ENCODE results near the gene SHB.
A peak's percentile ranks its signal among the peaks of the same experiment; 100 is the strongest.

Gene SHB

DNA sequence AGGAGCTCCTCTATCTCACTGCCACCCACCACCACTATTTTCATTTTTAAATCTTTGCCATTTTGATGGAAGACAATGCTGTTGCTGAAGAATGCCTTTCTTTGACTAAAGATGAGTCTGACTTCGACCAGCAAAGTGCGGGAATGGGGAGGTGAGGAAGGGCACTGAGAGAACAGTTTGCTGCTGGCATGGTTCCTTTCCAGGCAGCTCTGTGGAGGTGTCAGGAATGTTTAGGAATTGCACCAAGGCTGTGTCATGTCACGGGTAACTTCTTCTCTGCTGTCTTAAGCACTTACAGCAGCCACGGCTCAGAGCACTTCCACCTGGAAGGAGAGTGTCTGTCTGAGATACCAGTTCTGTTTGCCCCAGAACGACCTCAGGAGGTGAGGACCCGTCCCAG is 41.4 kb upstream of the SHB start:
- no CpG with 5 or more reads among the region's 6 CpGs for WGBS (ENCODE audit: extremely low coverage, insufficient coverage, low lambda C conversion rate)
- Histone ChIP-seq H3K9ac (ENCODE audit: low read length) (no peak overlapping the region), H4K8ac (ENCODE audit: low read depth, low read length) (no peak overlapping the region), H4K5ac (ENCODE audit: low read length) (no peak overlapping the region), H2BK120ac (ENCODE audit: low read depth, low read length) (no peak overlapping the region), H2BK5ac (ENCODE audit: low read length) (no peak overlapping the region), H3K79me1 (ENCODE audit: low read length) (no peaks in the 10 kb centered on the region), H3K4me1 (ENCODE audit: control insufficient read depth, low read depth, low read length) (peaks cover 8% of the 10 kb centered on the region), H3K56ac (ENCODE audit: low read length) (no peak overlapping the region), H2BK15ac (replicated peaks; ENCODE audit: low read depth) (no peak overlapping the region), H3K36me3 (ENCODE audit: control insufficient read depth, insufficient read depth, low read length) (no peaks in the 10 kb centered on the region), H3K27ac (ENCODE audit: low read depth, low read length) (no peak overlapping the region), H3K27me3 (ENCODE audit: insufficient read depth, low read length, poor library complexity) (no peaks in the 10 kb centered on the region), H3K4me2 (ENCODE audit: low read length) (no peak overlapping the region), H2AK5ac (ENCODE audit: low read length) (no peak overlapping the region), H3K23ac (ENCODE audit: low read length) (no peak overlapping the region), H3K79me2 (ENCODE audit: control insufficient read depth, insufficient read depth, low read length) (no peaks in the 10 kb centered on the region), H3K18ac (ENCODE audit: low read length) (no peak overlapping the region), H3K4me3 (ENCODE audit: low read length) (no peak overlapping the region), H3K4ac (ENCODE audit: low read depth, low read length) (no peak overlapping the region)
- DNase-seq, result peak; percentile 16

DNA sequence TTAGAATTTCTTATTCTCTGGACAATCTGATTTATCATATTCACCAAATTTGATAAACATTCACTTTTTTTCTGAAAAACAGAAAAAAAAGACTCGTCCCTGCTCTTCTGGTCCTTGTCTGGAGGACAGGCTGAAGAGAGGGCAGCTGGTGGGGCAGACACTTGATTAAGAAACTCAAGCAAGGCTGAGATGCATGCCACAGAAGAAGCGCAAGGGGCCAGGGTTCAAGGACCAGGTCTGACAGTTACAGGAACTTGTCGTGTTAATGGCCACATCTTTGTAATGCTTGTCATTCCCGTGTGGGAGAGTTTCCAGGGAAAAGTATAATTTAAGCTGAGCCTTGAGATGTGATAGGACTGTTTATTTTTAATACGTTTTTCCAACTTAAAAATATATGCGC is 40.6 kb upstream of the SHB start:
- Histone ChIP-seq H3K23ac (ENCODE audit: low read length) (no peak overlapping the region), H4K5ac (ENCODE audit: low read length) (no peak overlapping the region), H3K18ac (ENCODE audit: low read length) (no peak overlapping the region), H3K9ac (ENCODE audit: low read length) (no peak overlapping the region), H4K8ac (ENCODE audit: low read depth, low read length) (no peak overlapping the region), H2BK15ac (replicated peaks; ENCODE audit: low read depth) (no peak overlapping the region), H3K4me1 (ENCODE audit: control insufficient read depth, low read depth, low read length) (peaks cover 8% of the 10 kb centered on the region), H3K79me2 (ENCODE audit: control insufficient read depth, insufficient read depth, low read length) (no peaks in the 10 kb centered on the region), H3K27me3 (ENCODE audit: insufficient read depth, low read length, poor library complexity) (no peaks in the 10 kb centered on the region), H3K79me1 (ENCODE audit: low read length) (no peaks in the 10 kb centered on the region), H3K36me3 (ENCODE audit: control insufficient read depth, insufficient read depth, low read length) (no peaks in the 10 kb centered on the region), H3K4ac (ENCODE audit: low read depth, low read length) (no peak overlapping the region), H2BK5ac (ENCODE audit: low read length) (no peak overlapping the region), H3K27ac (ENCODE audit: low read depth, low read length) (no peak overlapping the region), H3K56ac (ENCODE audit: low read length) (no peak overlapping the region), H3K4me2 (ENCODE audit: low read length) (no peak overlapping the region), H2AK5ac (ENCODE audit: low read length) (no peak overlapping the region), H3K4me3 (ENCODE audit: low read length) (no peak overlapping the region), H2BK120ac (ENCODE audit: low read depth, low read length) (no peak overlapping the region)
- DNase-seq, result no peak
- no CpG with 5 or more reads among the region's 6 CpGs for WGBS (ENCODE audit: extremely low coverage, insufficient coverage, low lambda C conversion rate)

DNA sequence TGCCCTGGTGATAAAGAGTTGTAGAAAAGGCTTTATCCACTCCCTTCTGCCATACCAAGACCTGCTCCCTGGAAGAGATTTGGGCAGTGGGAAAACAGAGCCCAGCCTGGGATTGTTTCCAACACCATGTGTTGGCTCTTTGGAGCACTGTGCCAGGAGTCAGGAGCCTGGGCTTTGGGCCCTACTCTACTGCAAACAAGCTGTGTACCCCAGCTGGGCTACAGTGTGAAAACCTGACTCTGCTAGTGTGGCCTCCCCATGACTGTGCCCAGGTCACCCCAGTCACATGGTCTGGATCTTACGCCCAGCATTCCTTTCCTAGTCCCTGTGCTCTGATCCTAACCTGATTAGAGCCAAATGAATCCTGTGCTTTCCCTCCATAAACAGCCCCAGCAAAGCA is 39.3 kb upstream of the SHB start:
- Histone ChIP-seq H4K8ac (ENCODE audit: low read depth, low read length) (no peak overlapping the region), H2AK5ac (ENCODE audit: low read length) (no peak overlapping the region), H3K36me3 (ENCODE audit: control insufficient read depth, insufficient read depth, low read length) (no peaks in the 10 kb centered on the region), H3K4me3 (ENCODE audit: low read length) (no peak overlapping the region), H2BK5ac (ENCODE audit: low read length) (no peak overlapping the region), H3K27ac (ENCODE audit: low read depth, low read length) (no peak overlapping the region), H3K79me1 (ENCODE audit: low read length) (no peaks in the 10 kb centered on the region), H2BK15ac (replicated peaks; ENCODE audit: low read depth) (no peak overlapping the region), H3K23ac (ENCODE audit: low read length) (no peak overlapping the region), H3K27me3 (ENCODE audit: insufficient read depth, low read length, poor library complexity) (no peaks in the 10 kb centered on the region), H3K56ac (ENCODE audit: low read length) (no peak overlapping the region), H3K79me2 (ENCODE audit: control insufficient read depth, insufficient read depth, low read length) (no peaks in the 10 kb centered on the region), H3K9ac (ENCODE audit: low read length) (no peak overlapping the region), H3K4me2 (ENCODE audit: low read length) (no peak overlapping the region), H3K4me1 (ENCODE audit: control insufficient read depth, low read depth, low read length) (peaks cover 8% of the 10 kb centered on the region), H4K5ac (ENCODE audit: low read length) (no peak overlapping the region), H3K18ac (ENCODE audit: low read length) (no peak overlapping the region), H3K4ac (ENCODE audit: low read depth, low read length) (no peak overlapping the region), H2BK120ac (ENCODE audit: low read depth, low read length) (no peak overlapping the region)
- peak; percentile 25 for DNase-seq
- WGBS (ENCODE audit: extremely low coverage, insufficient coverage, low lambda C conversion rate), result no CpG with 5 or more reads among the region's 1 CpG

DNA sequence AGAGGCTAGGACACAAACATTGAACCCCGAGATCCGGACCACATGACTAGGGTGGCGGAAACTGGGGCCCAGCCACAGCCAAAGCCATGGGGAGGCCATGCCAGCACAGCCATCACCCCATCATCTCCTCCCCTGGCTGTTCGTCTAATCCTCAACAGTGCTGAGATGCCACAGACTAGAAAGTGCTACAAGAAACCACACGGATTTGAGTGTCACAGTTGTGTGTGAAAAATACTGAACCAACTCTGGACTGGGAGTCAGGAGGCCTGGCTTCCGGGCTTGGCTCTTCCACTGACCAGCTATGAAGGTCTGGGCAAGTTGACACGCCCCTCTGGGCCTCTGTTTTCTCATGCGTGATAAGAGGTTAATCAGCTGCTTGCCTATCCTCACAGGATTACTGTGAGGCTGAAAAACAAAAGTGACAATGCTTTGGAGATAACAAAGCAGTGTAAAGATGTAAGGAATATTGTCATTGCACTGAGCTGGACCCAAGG is 38.8 kb upstream of the SHB start:
- no CpG with 5 or more reads among the region's 8 CpGs for WGBS (ENCODE audit: extremely low coverage, insufficient coverage, low lambda C conversion rate)
- H3K27me3 ChIP-seq (ENCODE audit: insufficient read depth, low read length, poor library complexity), result no peaks in the 10 kb centered on the region

DNA sequence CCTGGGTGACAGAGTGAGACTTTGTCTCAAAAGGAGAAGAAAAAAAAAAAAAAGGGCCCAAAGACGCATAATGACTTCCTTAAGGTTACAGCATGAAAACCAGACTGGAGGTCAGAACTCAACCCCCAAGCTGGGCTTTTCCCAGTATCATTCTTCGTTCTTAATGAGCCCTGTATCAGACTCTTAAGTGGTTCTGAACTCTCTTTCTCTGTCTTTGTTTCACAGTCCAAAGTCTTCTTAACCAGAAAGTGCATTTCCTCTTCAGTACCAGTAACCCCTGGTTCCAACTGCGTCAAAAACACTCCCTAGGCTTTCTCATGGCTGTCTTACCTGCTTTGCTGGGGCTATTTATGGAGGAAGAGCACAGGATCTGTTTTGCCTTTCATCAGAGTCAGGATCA is 38.4 kb upstream of the SHB start:
- H3K4me2 ChIP-seq (ENCODE audit: low read length), result no peak overlapping the region
- H4K5ac ChIP-seq (ENCODE audit: low read length), result no peak overlapping the region
- no peak overlapping the region for H3K4me3 ChIP-seq (ENCODE audit: low read length)
- no peak overlapping the region for H3K23ac ChIP-seq (ENCODE audit: low read length)
- no peaks in the 10 kb centered on the region for H3K36me3 ChIP-seq (ENCODE audit: control insufficient read depth, insufficient read depth, low read length)
- H3K18ac ChIP-seq (ENCODE audit: low read length), result no peak overlapping the region
- no peak overlapping the region for H3K4ac ChIP-seq (ENCODE audit: low read depth, low read length)
- no peak overlapping the region for H3K56ac ChIP-seq (ENCODE audit: low read length)
- no peak overlapping the region for H2BK5ac ChIP-seq (ENCODE audit: low read length)
- H3K4me1 ChIP-seq (ENCODE audit: control insufficient read depth, low read depth, low read length), result peaks cover 8% of the 10 kb centered on the region
- no peak overlapping the region for H3K9ac ChIP-seq (ENCODE audit: low read length)
- H2BK120ac ChIP-seq (ENCODE audit: low read depth, low read length), result no peak overlapping the region
- H2AK5ac ChIP-seq (ENCODE audit: low read length), result peak overlapping the region; percentile 65
- no peaks in the 10 kb centered on the region for H3K27me3 ChIP-seq (ENCODE audit: insufficient read depth, low read length, poor library complexity)
- H3K79me2 ChIP-seq (ENCODE audit: control insufficient read depth, insufficient read depth, low read length), result no peaks in the 10 kb centered on the region
- no peak overlapping the region for H2BK15ac ChIP-seq (replicated peaks; ENCODE audit: low read depth)
- no peak overlapping the region for H4K8ac ChIP-seq (ENCODE audit: low read depth, low read length)
- no CpG with 5 or more reads among the region's 3 CpGs for WGBS (ENCODE audit: extremely low coverage, insufficient coverage, low lambda C conversion rate)
- no peak for DNase-seq
- H3K79me1 ChIP-seq (ENCODE audit: low read length), result no peaks in the 10 kb centered on the region
- no peak overlapping the region for H3K27ac ChIP-seq (ENCODE audit: low read depth, low read length)

More for the DNA sequence above, 38.8 kb upstream of the SHB start:
- H2BK120ac ChIP-seq (ENCODE audit: low read depth, low read length), result no peak overlapping the region
- no peak overlapping the region for H3K18ac ChIP-seq (ENCODE audit: low read length)
- H3K79me1 ChIP-seq (ENCODE audit: low read length), result no peaks in the 10 kb centered on the region
- no peaks in the 10 kb centered on the region for H3K36me3 ChIP-seq (ENCODE audit: control insufficient read depth, insufficient read depth, low read length)
- peaks cover 8% of the 10 kb centered on the region for H3K4me1 ChIP-seq (ENCODE audit: control insufficient read depth, low read depth, low read length)
- H3K4ac ChIP-seq (ENCODE audit: low read depth, low read length), result no peak overlapping the region
- no peaks in the 10 kb centered on the region for H3K79me2 ChIP-seq (ENCODE audit: control insufficient read depth, insufficient read depth, low read length)
- H3K56ac ChIP-seq (ENCODE audit: low read length), result no peak overlapping the region
- no peak overlapping the region for H3K4me3 ChIP-seq (ENCODE audit: low read length)
- no peak overlapping the region for H3K27ac ChIP-seq (ENCODE audit: low read depth, low read length)
- no peak overlapping the region for H2BK15ac ChIP-seq (replicated peaks; ENCODE audit: low read depth)
- no peak overlapping the region for H4K5ac ChIP-seq (ENCODE audit: low read length)
- no peak overlapping the region for H4K8ac ChIP-seq (ENCODE audit: low read depth, low read length)
- peak overlapping the region; percentile 65 for H2AK5ac ChIP-seq (ENCODE audit: low read length)
- H2BK5ac ChIP-seq (ENCODE audit: low read length), result no peak overlapping the region
- H3K23ac ChIP-seq (ENCODE audit: low read length), result no peak overlapping the region
- H3K4me2 ChIP-seq (ENCODE audit: low read length), result no peak overlapping the region
- peak; percentile 80 for DNase-seq
- H3K9ac ChIP-seq (ENCODE audit: low read length), result no peak overlapping the region

DNA sequence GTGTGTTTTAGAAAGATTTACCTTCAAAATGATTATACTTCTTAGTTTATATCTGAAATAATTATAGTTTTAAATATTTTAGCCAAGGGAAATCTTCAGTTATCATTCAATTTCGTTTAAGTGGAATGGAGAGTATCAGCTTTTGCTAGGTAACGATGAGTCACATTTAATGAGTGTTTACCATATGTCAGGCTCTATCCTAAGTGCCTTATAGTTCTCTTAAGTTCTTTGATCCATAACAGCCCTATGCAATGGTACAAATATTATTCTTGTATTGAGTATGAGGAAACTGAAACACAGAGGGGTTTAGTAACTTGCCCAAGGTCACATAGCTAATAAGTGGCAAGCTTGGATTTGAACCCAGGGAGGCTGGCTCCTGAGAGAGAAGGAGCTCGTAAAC is 37.5 kb upstream of the SHB start:
- Histone ChIP-seq H3K56ac (ENCODE audit: low read length) (no peak overlapping the region), H3K4me2 (ENCODE audit: low read length) (no peak overlapping the region), H3K36me3 (ENCODE audit: control insufficient read depth, insufficient read depth, low read length) (no peaks in the 10 kb centered on the region), H3K18ac (ENCODE audit: low read length) (no peak overlapping the region), H3K79me1 (ENCODE audit: low read length) (no peaks in the 10 kb centered on the region), H3K4me3 (ENCODE audit: low read length) (no peak overlapping the region), H3K79me2 (ENCODE audit: control insufficient read depth, insufficient read depth, low read length) (no peaks in the 10 kb centered on the region), H3K27ac (ENCODE audit: low read depth, low read length) (no peak overlapping the region), H2BK15ac (replicated peaks; ENCODE audit: low read depth) (no peak overlapping the region), H2AK5ac (ENCODE audit: low read length) (no peak overlapping the region), H3K4ac (ENCODE audit: low read depth, low read length) (no peak overlapping the region), H3K23ac (ENCODE audit: low read length) (no peak overlapping the region), H3K9ac (ENCODE audit: low read length) (no peak overlapping the region), H3K27me3 (ENCODE audit: insufficient read depth, low read length, poor library complexity) (no peaks in the 10 kb centered on the region), H4K8ac (ENCODE audit: low read depth, low read length) (no peak overlapping the region), H4K5ac (ENCODE audit: low read length) (no peak overlapping the region), H2BK120ac (ENCODE audit: low read depth, low read length) (no peak overlapping the region), H3K4me1 (ENCODE audit: control insufficient read depth, low read depth, low read length) (peaks cover 8% of the 10 kb centered on the region), H2BK5ac (ENCODE audit: low read length) (no peak overlapping the region)
- no peak for DNase-seq
- WGBS (ENCODE audit: extremely low coverage, insufficient coverage, low lambda C conversion rate), result no CpG with 5 or more reads among the region's 3 CpGs

Data from mesendoderm (in vitro differentiated cells).